Measurements from ENCODE around the gene SLC35E2B. TPM values are rescaled to one million over a fixed set of nuclear protein-coding genes. Genes with fewer than 3 reads are reported as not detected.
A peak's percentile ranks its signal among the peaks of the same experiment; 100 is the strongest.
"Not testable (repeated sequence)": the region's sequence is repeated elsewhere in the genome, so short reads cannot be mapped to it uniquely, and the experiment has no call there.

The SLC35E2B gene
- total RNA-seq, 2 donors from 2014 or later = 67.5 to 87.3 TPM

GRCh38 chr1:1664318-1664717, 28.3 kb downstream of the SLC35E2B start:
- H3K9me3 ChIP-seq (ENCODE audit: control insufficient read depth, low read length, poor library complexity, severe bottlenecking); H3K27me3 Mint-ChIP-seq; H3K4me3 Mint-ChIP-seq; H3K27ac Mint-ChIP-seq; H3K36me3 Mint-ChIP-seq (ENCODE audit: low read depth); ATAC-seq; DNase-seq; H3K4me1 Mint-ChIP-seq: not testable (repeated sequence)

GRCh38 chr1:1662830-1663560, 29.6 kb downstream of the SLC35E2B start:
- H3K4me1 Mint-ChIP-seq; DNase-seq; H3K36me3 Mint-ChIP-seq (ENCODE audit: low read depth); H3K27me3 Mint-ChIP-seq; H3K9me3 ChIP-seq (ENCODE audit: control insufficient read depth, low read length, poor library complexity, severe bottlenecking); ATAC-seq: not testable (repeated sequence)
- Mint-ChIP-seq H3K27ac (peak overlapping the region; percentile 88), H3K4me3 (peak overlapping the region; percentile 73)

- H3K4me3 Mint-ChIP-seq = peak overlapping the region; percentile 73
- not testable (repeated sequence) for H3K4me1 Mint-ChIP-seq; H3K9me3 ChIP-seq (ENCODE audit: control insufficient read depth, low read length, poor library complexity, severe bottlenecking); ATAC-seq; DNase-seq; H3K36me3 Mint-ChIP-seq (ENCODE audit: low read depth); H3K27me3 Mint-ChIP-seq
- peak overlapping the region; percentile 88 for H3K27ac Mint-ChIP-seq
These were observed 30.2 kb downstream of the SLC35E2B start for GRCh38 chr1:1662392-1662791.

GRCh38 chr1:1658583-1659549, 33.7 kb downstream of the SLC35E2B start, which contains the start of gene CDK11B:
Gene CDK11B, minus strand, starts transcription at chr1:1659004. Its CDS starts 1,519 bp downstream, at chr1:1657485.
- H3K36me3 Mint-ChIP-seq (ENCODE audit: low read depth); H3K27me3 Mint-ChIP-seq; H3K9me3 ChIP-seq (ENCODE audit: control insufficient read depth, low read length, poor library complexity, severe bottlenecking); H3K4me1 Mint-ChIP-seq: not testable (repeated sequence)
- ATAC-seq (peak; percentile 93), DNase-seq (peak; percentile 88 to 95 (median 93))
- H3K4me3 Mint-ChIP-seq = peak within 1 kb of the TSS; percentile 95
- peak within 1 kb of the TSS; percentile 97 for H3K27ac Mint-ChIP-seq

GRCh38 chr1:1648265-1648664, 44.3 kb downstream of the SLC35E2B start:
- not testable (repeated sequence) for H3K9me3 ChIP-seq (ENCODE audit: control insufficient read depth, low read length, poor library complexity, severe bottlenecking); H3K27me3 Mint-ChIP-seq; H3K27ac Mint-ChIP-seq; H3K36me3 Mint-ChIP-seq (ENCODE audit: low read depth); ATAC-seq; DNase-seq; H3K4me3 Mint-ChIP-seq; H3K4me1 Mint-ChIP-seq

- H3K9me3 ChIP-seq (ENCODE audit: control insufficient read depth, low read length, poor library complexity, severe bottlenecking); ATAC-seq; H3K4me1 Mint-ChIP-seq; DNase-seq; H3K27ac Mint-ChIP-seq; H3K4me3 Mint-ChIP-seq; H3K27me3 Mint-ChIP-seq; H3K36me3 Mint-ChIP-seq (ENCODE audit: low read depth): not testable (repeated sequence)
These were observed 44.9 kb downstream of the SLC35E2B start for GRCh38 chr1:1647567-1648241.

- not testable (repeated sequence) for ATAC-seq; H3K4me3 Mint-ChIP-seq; H3K36me3 Mint-ChIP-seq (ENCODE audit: low read depth); H3K27me3 Mint-ChIP-seq; H3K9me3 ChIP-seq (ENCODE audit: control insufficient read depth, low read length, poor library complexity, severe bottlenecking); H3K4me1 Mint-ChIP-seq; H3K27ac Mint-ChIP-seq; DNase-seq
These were observed 46.3 kb downstream of the SLC35E2B start for GRCh38 chr1:1646326-1646725.

- not testable (repeated sequence) for DNase-seq; H3K4me1 Mint-ChIP-seq; H3K4me3 Mint-ChIP-seq; H3K27me3 Mint-ChIP-seq; ATAC-seq; H3K9me3 ChIP-seq (ENCODE audit: control insufficient read depth, low read length, poor library complexity, severe bottlenecking); H3K27ac Mint-ChIP-seq; H3K36me3 Mint-ChIP-seq (ENCODE audit: low read depth)
These were observed 51.7 kb downstream of the SLC35E2B start for GRCh38 chr1:1640711-1641461.

- not testable (repeated sequence) for H3K4me1 Mint-ChIP-seq; DNase-seq; H3K27me3 Mint-ChIP-seq; H3K4me3 Mint-ChIP-seq; H3K9me3 ChIP-seq (ENCODE audit: control insufficient read depth, low read length, poor library complexity, severe bottlenecking); H3K27ac Mint-ChIP-seq; H3K36me3 Mint-ChIP-seq (ENCODE audit: low read depth); ATAC-seq
These were observed 52.5 kb downstream of the SLC35E2B start for GRCh38 chr1:1640081-1640480.

GRCh38 chr1:1639368-1639767, 53.2 kb downstream of the SLC35E2B start:
- not testable (repeated sequence) for H3K27ac Mint-ChIP-seq; H3K9me3 ChIP-seq (ENCODE audit: control insufficient read depth, low read length, poor library complexity, severe bottlenecking); H3K4me3 Mint-ChIP-seq; H3K36me3 Mint-ChIP-seq (ENCODE audit: low read depth); H3K27me3 Mint-ChIP-seq; DNase-seq; H3K4me1 Mint-ChIP-seq; ATAC-seq

- H3K36me3 Mint-ChIP-seq (ENCODE audit: low read depth); H3K4me3 Mint-ChIP-seq; H3K4me1 Mint-ChIP-seq; H3K27ac Mint-ChIP-seq; DNase-seq; H3K9me3 ChIP-seq (ENCODE audit: control insufficient read depth, low read length, poor library complexity, severe bottlenecking); H3K27me3 Mint-ChIP-seq; ATAC-seq: not testable (repeated sequence)
These were observed 54.1 kb downstream of the SLC35E2B start for GRCh38 chr1:1638528-1638927.

GRCh38 chr1:1637479-1637875, 55.1 kb downstream of the SLC35E2B start:
- not testable (repeated sequence) for DNase-seq; H3K27ac Mint-ChIP-seq; H3K4me3 Mint-ChIP-seq; H3K36me3 Mint-ChIP-seq (ENCODE audit: low read depth); H3K4me1 Mint-ChIP-seq; H3K9me3 ChIP-seq (ENCODE audit: control insufficient read depth, low read length, poor library complexity, severe bottlenecking); H3K27me3 Mint-ChIP-seq; ATAC-seq
